HG02642 (cell line): ENCODE results near the gene GNAT2.

Experiments
- ATAC-seq: cut with Tn5 transposase; IDR thresholded peaks from one replicate; pipeline ENCODE4 v1.9.1; 2021; ENCODE audit warnings: mild to moderate bottlenecking; ENCODE audit not compliant: unreplicated experiment, poor library complexity

Gene GNAT2

DNA sequence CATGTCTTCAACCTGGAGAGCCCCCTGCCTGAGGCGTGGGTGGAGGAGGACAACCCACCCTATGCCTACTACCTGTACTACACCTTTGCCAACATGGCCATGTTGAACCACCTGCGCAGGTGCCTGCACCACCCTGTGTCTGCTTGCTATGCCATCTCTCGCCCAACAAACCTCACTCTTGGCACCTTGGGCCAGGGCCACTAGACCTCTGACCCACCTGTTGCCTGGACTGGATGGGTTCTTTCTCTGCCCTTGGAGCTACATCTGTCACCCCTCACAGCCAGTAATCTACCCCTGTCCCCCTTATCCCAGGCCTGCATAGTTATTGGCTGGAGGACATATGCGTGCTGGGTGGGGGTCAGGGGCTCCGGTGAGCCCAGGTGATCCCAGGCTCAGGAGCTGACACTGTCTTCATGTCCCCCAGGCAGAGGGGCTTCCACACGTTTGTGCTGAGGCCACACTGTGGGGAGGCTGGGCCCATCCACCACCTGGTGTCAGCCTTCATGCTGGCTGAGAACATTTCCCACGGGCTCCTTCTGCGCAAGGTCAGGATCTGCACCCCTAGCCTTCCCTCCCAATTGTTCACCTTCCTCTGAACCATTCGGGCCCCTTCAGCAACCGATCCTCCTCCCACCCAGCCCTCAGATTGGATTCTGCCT is 10.1 kb upstream of the GNAT2 start:
- ATAC-seq = no peak

DNA sequence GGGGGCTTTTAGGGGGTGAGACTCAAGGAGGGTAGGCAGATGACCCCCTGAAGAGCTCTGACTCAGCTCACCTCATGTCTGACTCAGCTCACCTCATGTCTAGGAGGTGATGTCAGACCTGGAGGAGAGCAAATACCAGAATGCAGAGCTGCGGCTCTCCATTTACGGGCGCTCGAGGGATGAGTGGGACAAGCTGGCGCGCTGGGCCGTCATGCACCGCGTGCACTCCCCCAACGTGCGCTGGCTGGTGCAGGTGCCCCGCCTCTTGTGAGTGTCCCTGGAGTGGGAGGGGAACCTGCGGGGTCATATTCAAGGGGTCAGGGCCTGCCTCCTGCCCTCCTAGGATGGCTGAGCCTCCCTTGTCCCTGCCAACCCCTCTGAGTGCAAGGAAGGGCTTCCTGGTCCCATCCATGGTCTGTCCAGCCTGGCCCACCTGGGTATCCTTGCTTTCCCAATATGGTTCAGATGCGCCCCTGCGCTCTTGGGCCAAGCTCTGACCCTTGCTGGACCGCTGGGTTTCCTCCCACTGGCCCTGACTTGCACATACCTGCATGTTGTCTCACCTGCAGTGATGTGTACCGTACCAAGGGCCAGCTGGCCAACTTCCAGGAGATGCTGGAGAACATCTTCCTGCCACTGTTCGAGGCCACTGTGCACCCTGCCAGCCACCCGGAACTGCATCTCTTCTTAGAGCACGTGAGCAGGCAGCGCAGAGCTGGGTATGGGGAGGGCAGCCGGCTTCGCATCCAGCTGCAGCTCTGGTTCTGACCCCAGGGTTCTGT is 9.3 kb upstream of the GNAT2 start:
- ATAC-seq = no peak

DNA sequence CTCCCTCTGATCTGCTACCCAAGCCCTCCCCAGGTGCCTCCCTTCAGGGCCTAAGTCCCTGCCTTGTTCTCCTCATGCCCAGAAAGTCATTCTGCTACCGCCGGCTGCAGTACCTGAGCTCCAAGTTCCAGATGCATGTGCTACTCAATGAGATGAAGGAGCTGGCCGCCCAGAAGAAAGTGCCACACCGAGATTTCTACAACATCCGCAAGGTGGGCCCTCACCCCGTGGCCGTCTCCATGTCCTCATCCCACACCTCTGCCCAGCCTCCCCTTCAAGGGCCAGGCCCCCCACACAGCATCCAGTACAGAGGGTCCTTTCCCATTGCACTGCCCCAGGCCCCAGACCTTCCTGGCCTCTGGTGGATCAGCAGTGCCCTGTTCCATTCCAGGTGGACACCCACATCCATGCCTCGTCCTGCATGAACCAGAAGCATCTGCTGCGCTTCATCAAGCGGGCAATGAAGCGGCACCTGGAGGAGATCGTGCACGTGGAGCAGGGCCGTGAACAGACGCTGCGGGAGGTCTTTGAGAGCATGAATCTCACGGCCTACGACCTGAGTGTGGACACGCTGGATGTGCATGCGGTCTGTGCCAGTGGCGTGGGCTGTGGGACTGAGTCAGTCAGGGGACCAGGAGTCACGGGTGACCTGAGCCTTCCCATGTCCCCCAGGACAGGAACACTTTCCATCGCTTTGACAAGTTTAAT is 8.4 kb upstream of the GNAT2 start:
- ATAC-seq = no peak

DNA sequence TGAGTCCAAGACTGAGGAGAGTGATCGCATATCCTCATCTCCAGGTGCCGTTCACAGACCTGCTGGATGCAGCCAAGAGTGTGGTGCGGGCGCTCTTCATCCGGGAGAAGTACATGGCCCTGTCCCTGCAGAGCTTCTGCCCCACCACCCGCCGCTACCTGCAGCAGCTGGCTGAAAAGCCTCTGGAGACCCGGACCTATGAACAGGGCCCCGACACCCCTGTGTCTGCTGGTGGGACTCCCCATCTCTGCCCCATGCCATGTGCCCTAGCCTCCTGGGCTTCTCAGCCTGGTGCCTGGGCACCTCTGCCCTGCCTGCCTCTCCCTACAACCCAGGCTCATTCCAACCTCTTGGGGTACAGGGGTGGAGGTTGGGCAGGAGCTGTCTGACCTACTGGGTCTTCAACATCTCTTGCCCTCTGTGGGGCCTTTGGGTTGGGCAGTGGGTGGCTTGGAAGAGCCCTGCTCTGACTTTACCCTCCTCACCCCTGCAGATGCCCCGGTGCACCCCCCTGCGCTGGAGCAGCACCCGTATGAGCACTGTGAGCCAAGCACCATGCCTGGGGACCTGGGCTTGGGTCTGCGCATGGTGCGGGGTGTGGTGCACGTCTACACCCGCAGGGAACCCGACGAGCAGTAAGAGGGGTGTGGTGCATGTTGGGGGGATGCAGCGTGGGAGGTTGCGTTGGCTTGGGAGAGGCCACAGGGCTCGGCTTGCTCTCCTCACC is 7.4 kb upstream of the GNAT2 start:
- no peak for ATAC-seq

DNA sequence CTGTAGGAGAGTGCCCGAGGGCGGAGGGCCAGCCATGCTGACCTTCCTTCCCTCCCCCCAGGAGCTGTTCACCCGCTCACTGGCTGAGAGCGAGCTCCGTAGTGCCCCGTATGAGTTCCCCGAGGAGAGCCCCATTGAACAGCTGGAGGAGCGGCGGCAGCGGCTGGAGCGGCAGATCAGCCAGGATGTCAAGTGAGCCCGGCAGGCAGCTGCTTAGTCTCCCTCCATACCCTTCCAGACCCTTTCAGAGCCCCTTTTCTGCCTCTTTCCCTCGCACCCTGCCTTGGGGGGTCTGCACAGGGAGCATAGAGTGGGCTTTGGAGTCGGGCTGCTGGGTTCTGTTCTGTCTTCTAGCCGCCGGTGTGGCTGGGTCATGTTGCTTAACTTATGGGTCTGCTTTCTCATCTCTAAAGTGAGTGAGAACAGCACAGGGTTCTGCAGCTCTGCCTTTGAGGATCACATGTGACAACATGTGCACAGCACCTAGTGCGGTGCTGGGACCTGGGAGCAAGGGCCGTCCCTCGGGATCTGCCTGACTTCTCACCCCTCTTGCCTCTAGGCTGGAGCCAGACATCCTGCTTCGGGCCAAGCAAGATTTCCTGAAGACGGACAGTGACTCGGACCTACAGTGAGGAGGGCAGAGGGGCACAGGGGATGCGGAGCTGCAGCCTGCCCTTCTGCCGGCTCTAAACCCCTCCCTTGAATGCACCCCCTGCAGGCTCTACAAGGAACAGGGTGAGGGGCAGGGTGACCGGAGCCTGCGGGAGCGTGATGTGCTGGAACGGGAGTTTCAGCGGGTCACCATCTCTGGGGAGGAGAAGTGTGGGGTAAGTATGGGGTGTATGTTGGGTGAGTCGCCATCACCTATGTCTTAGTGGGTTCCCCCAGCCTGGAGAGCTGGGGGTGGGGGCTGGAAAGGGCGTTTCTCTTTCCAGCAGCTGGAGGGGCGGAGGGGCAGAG is 6.5 kb upstream of the GNAT2 start:
- no peak for ATAC-seq

DNA sequence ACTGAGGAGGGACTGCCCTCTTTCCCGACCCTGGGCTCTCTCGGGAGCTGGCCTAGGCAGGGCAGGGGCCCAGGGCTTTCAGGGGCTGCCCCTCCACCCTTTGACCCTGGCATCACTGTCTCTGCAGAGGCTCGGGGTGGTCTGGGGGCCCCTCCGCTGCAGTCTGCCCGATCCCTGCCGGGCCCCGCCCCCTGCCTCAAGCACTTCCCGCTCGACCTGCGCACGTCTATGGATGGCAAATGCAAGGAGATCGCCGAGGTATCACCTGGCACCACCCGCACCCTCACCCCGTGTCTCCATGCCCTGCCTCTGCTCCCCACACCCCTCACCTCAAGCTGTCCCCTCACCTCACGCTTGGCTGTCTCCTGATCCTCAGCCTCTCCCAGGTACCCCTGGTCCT is 5.8 kb upstream of the GNAT2 start:
- ATAC-seq = no peak

DNA sequence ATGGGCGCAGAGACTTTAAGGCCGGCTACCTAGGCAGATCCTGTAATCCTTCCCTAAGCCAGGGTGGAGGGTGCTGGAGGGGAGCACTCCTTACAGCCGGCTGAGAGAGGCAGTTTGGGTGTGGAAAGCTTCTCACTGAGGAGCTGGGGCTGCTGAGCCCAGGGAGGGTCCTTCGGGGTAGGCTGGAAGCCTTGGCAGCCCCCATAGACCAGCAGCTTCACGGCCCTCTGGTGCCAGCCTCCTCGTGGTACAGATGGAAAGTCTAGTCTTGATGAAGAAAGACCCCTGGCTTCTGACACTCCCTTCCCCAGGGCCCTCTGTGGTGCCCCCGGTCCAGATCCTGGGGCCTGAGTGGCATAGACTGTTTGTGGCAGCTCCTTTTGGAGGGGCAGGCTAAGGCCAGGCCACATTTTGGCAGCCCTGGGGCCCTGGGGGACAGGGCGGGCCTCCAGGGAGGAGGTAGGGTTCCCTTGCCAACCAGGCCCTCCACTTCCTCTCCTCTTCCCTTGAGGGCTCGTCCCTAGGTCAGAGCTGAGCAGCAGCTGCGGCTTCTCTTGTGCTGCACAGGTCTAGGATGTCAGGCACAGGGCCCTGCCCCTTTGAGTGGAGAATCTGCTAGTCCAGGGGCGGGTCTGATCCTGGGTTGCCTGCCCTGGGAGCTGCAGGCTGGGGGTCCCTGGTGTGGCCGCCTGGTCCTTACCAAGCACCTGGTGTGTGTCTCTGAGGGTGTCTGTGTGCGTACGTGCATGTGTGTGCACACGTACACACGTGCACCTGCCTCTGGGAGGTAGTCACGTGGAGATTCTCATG is 5.0 kb upstream of the GNAT2 start:
- ATAC-seq = no peak

DNA sequence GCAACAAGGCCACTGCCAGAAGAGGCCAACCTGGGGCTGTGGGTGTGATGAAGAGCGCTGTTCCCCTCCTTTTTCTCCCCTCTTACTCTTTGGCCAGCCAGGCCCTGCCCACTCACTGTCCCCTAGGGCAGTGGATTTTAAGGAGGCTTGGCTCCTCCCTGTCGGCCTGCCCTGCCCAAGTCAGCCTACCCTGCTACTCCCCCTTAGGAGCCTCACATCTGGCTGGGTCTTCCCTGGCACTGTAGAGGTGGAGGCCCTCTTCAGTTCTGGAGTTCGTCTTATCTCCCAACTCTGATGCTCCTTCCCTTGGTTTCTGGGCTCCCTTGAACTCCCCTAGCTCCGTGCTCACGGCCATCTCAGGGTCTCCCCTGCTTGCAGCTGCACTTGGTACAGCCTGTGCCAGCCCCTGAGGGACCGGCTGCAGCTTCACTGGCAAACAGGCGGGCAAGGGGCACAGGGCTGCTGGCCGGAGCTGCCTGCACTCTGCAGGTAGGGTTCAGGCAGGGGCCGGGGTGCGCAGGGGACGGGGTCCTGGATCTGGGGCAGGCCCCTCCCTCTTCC is 4.3 kb upstream of the GNAT2 start:
- ATAC-seq = no peak

DNA sequence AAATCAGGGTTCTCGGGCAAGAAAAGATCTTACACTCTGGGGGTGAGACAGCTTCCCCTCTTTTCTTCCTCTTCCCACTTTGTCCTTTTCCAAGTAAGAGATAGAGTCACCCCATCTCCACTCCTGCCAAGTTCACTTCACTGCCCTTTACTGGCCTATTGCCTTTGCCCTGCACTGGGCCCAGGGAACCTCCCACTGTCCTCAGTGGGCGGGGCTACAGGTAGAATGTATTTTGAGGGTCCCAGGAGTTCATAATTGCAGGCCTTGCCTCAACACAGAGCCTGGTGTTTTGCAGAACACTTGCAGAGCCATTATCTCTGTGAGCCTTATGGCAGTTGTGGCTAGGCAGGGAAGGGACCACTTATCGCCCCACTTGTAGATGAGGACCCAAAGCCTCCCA is 3.5 kb upstream of the GNAT2 start:
- ATAC-seq = no peak

DNA sequence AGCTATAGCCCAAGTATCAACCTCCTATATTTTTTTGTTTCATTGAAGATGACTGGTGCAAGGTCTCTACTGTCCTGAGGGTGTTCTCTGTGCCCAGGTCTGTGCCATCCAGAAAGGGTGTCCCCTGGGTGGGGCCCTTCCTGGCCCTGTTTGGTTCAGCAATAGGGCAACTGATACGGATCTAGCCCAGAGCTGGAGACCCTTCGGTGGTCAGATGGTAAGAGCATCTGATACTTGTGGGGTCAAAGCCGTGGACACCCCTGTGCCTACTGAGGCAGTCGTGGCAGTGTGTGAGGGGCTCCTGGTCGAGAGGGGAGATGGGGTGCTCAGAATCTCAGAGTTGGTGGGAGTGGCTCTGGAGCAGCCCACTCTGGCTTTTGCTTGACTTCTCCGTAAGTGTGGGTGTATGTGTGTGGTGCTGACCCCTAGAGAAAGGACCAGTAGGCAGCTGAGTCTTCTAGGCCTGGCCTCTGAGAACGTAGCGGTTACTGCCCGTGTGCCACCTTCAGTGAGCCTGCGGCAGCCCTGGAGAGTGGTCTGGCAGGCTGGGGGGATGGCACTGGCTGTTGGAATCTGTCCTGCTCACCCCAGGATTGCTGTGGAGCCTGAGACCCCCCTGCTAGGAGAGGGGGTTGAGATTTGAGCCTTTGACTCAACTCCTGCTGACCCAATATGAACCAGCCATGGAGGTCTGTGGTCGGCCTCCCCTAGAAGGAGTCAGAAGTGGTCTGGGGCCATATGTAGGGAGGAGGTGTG is 2.9 kb upstream of the GNAT2 start:
- ATAC-seq = no peak

DNA sequence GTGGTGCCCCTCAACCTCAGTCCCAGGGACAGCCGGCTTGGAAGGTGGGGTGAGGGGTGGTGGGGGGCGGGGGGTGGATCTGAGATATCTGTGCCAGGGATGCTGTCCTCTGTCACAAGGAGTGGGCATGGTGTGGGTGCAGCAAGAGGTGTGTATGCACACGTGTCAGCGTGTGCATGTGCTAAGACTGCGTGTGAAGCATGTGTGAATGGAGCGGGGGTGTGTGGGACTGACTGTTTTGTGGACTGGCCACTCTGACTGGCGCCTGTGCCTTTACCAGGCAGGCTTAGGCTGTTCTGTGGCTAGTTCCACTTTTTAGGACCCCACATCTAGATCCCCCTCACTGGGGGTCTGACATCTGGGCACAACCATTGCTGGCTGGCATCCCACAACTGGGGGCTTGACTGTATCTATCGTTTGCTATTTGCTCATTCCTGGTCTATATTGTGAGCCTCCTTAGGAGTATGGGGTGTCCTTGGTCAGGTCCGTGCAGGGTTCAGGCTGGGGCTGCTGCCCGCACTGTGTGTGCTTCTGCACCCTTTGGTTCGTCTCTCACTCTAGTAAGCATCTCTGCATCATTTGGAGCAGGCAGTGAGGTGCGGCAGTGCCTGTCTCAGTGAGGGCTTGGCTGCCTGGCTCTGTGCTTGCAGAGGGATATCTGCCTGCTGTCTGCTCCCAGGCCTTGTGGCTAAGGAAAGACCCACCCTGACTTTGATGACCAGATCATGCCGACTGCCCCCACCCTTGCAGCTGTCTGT is 2.1 kb upstream of the GNAT2 start:
- ATAC-seq = no peak

DNA sequence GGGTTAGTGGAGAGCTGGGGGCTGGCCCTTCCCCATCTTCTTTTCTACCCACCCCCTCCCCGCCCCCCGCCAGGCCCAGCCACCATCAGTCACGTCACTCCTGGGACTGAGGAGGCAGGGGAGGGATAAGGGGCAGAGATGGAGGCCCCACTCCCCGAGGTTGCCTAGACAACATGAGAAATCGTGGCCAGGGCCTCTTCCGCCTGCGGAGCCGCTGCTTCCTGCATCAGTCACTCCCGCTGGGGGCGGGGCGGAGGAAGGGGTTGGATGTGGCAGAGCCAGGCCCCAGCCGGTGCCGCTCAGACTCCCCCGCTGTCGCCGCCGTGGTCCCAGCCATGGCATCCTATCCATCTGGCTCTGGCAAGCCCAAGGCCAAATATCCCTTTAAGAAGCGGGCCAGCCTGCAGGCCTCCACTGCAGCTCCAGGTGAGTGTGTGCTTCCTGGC is 1.4 kb upstream of the GNAT2 start:
- ATAC-seq = peak; percentile 76

DNA sequence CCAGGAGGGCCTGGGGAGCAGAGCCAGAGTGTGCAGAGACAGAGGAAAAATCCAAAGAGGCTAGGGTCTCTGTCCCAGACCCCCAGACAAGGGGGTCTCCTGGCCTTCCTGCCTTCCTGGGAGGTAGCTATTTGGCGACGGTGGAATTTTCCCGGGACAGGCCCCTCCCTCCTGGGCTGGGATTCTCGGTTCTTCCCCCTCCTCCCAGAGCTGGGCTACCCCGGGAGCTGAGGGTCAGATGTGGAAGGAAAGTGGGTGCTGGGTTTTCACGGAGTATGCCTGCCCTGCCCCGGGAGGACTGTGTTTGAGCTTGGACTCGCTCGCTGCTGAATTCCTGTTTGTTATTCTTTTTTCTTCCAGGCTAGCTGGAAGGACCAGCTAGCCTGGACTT is 980 bp upstream of the GNAT2 start:
- ATAC-seq = peak; percentile 3

DNA sequence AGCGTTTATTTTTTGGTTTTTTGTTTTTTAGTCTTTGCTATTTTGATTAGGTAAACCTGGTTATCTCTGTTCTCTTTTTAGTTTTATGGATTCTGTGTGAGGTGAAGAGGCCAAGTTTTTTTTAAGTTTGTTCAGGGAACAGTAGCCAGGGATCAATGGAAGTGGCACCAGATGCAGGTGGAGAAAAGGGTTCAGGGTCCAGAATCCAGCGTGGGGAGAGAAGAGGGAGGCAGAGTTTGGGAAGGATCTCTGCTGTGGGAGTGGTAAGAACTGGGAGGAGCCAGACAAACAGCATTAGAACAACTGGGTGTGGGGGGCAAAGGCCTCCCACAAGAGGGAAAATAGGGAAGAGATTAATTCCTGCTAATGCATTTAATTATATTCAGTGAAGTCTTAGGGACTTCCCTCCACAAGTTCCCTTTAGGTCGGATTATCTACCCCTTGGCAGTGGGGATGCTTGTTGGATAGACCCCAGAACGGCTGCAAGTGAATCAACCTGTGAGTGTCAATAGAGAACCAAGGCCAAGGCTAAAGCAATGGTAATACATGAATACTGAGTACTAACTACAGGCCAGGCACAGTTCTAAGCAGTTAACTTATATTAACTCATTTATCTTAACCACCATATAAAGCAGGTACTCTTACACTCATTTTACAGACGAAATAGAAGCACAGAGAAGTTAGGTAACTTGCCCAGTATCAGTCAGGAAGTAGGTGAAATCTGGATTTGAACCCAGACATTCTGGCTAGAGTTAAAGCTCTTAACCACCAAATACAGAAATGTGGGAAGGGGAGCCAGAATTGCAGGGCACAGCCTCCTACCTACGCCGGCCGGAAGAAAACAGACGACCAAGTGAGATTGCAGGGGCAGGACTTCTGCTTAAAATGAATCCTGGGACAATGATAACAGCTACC is 498 bp downstream of the GNAT2 start:
- ATAC-seq = no peak

DNA sequence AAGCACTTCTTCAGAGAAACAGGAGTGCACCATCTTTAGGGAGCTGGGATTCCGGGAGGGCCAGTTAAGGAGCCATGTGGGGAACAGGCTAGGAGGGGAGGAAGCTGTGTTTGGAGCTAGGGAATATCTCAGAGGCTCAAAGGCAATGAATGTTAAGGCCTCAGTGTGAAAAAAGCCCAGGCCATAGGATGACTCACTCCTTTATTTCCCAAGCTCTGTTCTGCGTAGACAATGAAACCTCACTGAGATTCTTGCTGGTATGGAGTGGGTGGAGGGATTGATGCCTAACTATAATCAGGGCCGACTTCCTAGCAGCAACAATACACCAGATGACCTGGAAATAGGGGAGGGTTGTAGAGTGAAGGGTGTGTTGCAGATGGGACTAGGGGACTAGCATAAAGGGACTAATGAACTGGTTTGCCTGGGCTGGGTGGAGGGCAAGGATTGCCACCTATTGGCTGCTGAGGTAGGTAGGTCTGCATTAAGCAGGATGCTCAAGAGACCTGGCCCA is 2.1 kb downstream of the GNAT2 start:
- ATAC-seq = no peak

DNA sequence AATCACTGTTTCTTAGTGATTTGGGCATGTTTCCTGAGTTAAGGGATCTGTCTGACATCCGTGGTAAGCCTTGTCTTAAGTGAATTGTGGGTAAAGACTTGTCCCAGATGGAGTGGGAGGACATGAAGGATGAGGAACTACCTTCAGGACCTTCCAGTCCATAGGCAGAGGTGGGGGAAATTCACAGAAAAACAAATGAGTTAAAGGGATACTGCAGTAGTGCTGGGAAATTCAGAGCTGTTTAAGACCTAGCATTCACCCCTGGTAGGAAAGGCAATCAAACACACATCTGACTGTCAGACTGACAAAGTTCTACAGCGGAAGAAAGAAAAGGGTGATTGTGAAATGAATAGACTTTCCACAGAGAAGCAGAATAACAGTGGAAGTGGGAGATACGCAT is 3.0 kb downstream of the GNAT2 start:
- no peak for ATAC-seq
